NCI-H226 (cell line): ENCODE results near the gene MT1B.
A peak's percentile ranks its signal among the peaks of the same experiment; 100 is the strongest.
"Not testable (repeated sequence)": the region's sequence is repeated elsewhere in the genome, so short reads cannot be mapped to it uniquely, and the experiment has no call there.

ENCODE experiments used
- DNase-seq: peaks from one replicate; pipeline ENCODE4 v3.0.0-alpha.2; 2015

MT1B gene

GRCh38 chr16:56669005-56669839, 17.5 kb downstream of the MT1B start, which contains the start of gene MT1H:
MT1H (plus strand) TSS chr16:56669814; CDS start chr16:56669885, 71 bp downstream.
- DNase-seq, result no peak

GRCh38 chr16:56669840-56670619, 18.3 kb downstream of the MT1B start:
- DNase-seq, result no peak

- DNase-seq, result no peak
Observed at GRCh38 chr16:56670620-56670934, 18.9 kb downstream of the MT1B start.

GRCh38 chr16:56671691-56672090, 20.0 kb downstream of the MT1B start:
- not testable (repeated sequence) for DNase-seq

- not testable (repeated sequence) for DNase-seq
Observed at GRCh38 chr16:56672171-56672570, 20.5 kb downstream of the MT1B start.

- no peak for DNase-seq
Observed at GRCh38 chr16:56672761-56673536, 21.3 kb downstream of the MT1B start.

- no peak for DNase-seq
Observed at GRCh38 chr16:56673921-56674320, 22.2 kb downstream of the MT1B start.

GRCh38 chr16:56674570-56674969, 22.9 kb downstream of the MT1B start:
- not testable (repeated sequence) for DNase-seq

GRCh38 chr16:56675685-56676210, 24.1 kb downstream of the MT1B start:
- DNase-seq, result no peak

- DNase-seq, result no peak
Observed at GRCh38 chr16:56677474-56677873, 25.8 kb downstream of the MT1B start.

- DNase-seq, result no peak
Observed at GRCh38 chr16:56679078-56679730, 27.5 kb downstream of the MT1B start.

- DNase-seq, result no peak
Observed at GRCh38 chr16:56679818-56680217, 28.1 kb downstream of the MT1B start.

GRCh38 chr16:56681939-56682702, 30.4 kb downstream of the MT1B start, which contains the start of gene MT1X:
MT1X (plus strand) TSS chr16:56682470; CDS start chr16:56682541, 71 bp downstream.
- DNase-seq, result peak; percentile 91

GRCh38 chr16:56682703-56683397, 31.2 kb downstream of the MT1B start:
- DNase-seq, result no peak

GRCh38 chr16:56683424-56684172, 31.9 kb downstream of the MT1B start:
- no peak for DNase-seq

- DNase-seq, result no peak
Observed at GRCh38 chr16:56684256-56684925, 32.7 kb downstream of the MT1B start.

- no peak for DNase-seq
Observed at GRCh38 chr16:56684926-56685590, 33.4 kb downstream of the MT1B start.

- no peak for DNase-seq
Observed at GRCh38 chr16:56686758-56687157, 35.1 kb downstream of the MT1B start.

GRCh38 chr16:56688762-56689161, 37.1 kb downstream of the MT1B start:
- no peak for DNase-seq
